Breast epithelium (tissue), 3 donors: ENCODE measurements around the gene KRT12.

Experiments
- CTCF ChIP-seq, 3 donors: fragments of 450-650 bp; IDR thresholded peaks; one replicate each; pipeline ENCODE4 v1.5.1; 2016 to 2017; ENCODE audit warnings: antibody characterized with exemption in 3 of 3, mild to moderate bottlenecking in 3 of 3, moderate library complexity in 3 of 3
- POLR2AphosphoS5 ChIP-seq, 3 donors: sonication (generic); formaldehyde crosslinking; IDR thresholded peaks; one replicate each; pipeline ENCODE4 v1.6.1; 2017; ENCODE audit warnings: antibody characterized with exemption in 3 of 3

GRCh38 chr17:40864661-40865390 lies 2.2 kb downstream of the KRT12 start:
- no peak for TF ChIP-seq POLR2AphosphoS5 (IDR thresholded peaks at IDR 0.05)
- no peak for TF ChIP-seq CTCF (IDR thresholded peaks at IDR 0.05)
